BJ (cell line): ENCODE data around the gene TMEM186. TPM values are rescaled to one million over a fixed set of nuclear protein-coding genes. Genes with fewer than 3 reads are reported as not detected.

Experiments
- CTCF ChIA-PET: fragments of 350-600 bp; formaldehyde crosslinking; extraction: SDS; loops from one replicate; lab custom pipeline; 2021; ENCODE audit warnings: antibody characterized with exemption, inconsistent platforms; lab: Yijun Ruan, JAX
- POLR2A ChIA-PET: fragments of 300-600 bp; sonication (Branson Sonifier 250); formaldehyde crosslinking; extraction: SDS; loops from one replicate; lab custom pipeline; 2021; ENCODE audit warnings: antibody characterized with exemption; lab: Charles Lee
- DNase-seq: peaks from one replicate; pipeline ENCODE4 v3.0.0-alpha.2; 2011; ENCODE audit warnings: low read depth
- H3K27me3 ChIP-seq: 2 replicates; pipeline ENCODE4 v1.6.0; 2011; ENCODE audit warnings: low read length; ENCODE audit not compliant: control insufficient read depth, insufficient read depth
- H3K36me3 ChIP-seq: 2 replicates; pipeline ENCODE4 v1.5.1; 2011; ENCODE audit warnings: low read length; ENCODE audit not compliant: control insufficient read depth, insufficient read depth
- H3K4me3 ChIP-seq: 2 replicates; pipeline ENCODE4 v1.5.1; 2011; ENCODE audit warnings: low read depth, mild to moderate bottlenecking, control low read depth, low read length
- CTCF ChIP-seq: IDR thresholded peaks from 2 replicates; pipeline ENCODE4 v1.5.1; 2011; ENCODE audit warnings: low read depth, mild to moderate bottlenecking, control low read depth, inconsistent platforms, low read length, moderate library complexity; ENCODE audit not compliant: insufficient read depth
- polyA plus RNA-seq: library from polyadenylated mRNA; depleted of rRNA; stranded (reverse); fragments of >200 nt; gene quantifications from 2 replicates; pipeline ENCODE4 v1.2.3, GENCODE V29; 2011

TMEM186 gene
- polyA plus RNA-seq, 1 experiment: 7.9 TPM

GRCh38 chr16:8768692-8769091 is 28.7 kb downstream of the TMEM186 start:
- POLR2A ChIA-PET: no interaction called here
- no peak overlapping the region for H3K4me3 ChIP-seq
- CTCF ChIA-PET: no interaction called here
- no peak for DNase-seq
- no peaks in the 10 kb centered on the region for H3K36me3 ChIP-seq
- TF ChIP-seq CTCF: no peak
- no peaks in the 10 kb centered on the region for H3K27me3 ChIP-seq

- no peak for TF ChIP-seq CTCF
- CTCF ChIA-PET: no interaction called here
- no peak for DNase-seq
- no peak overlapping the region for H3K4me3 ChIP-seq
- H3K27me3 ChIP-seq: no peaks in the 10 kb centered on the region
- POLR2A ChIA-PET: no interaction called here
- no peaks in the 10 kb centered on the region for H3K36me3 ChIP-seq
Observed at GRCh38 chr16:8768283-8768682, 29.2 kb downstream of the TMEM186 start.

- no peaks in the 10 kb centered on the region for H3K36me3 ChIP-seq
- POLR2A ChIA-PET: no interaction called here
Observed at GRCh38 chr16:8767176-8767575, 30.3 kb downstream of the TMEM186 start.

GRCh38 chr16:8764525-8765250 is 32.8 kb downstream of the TMEM186 start:
- no peak for DNase-seq
- Histone ChIP-seq H3K4me3 (no peak overlapping the region), H3K36me3 (no peaks in the 10 kb centered on the region), H3K27me3 (no peaks in the 10 kb centered on the region)
- ChIA-PET CTCF (no interaction called here), POLR2A (no interaction called here)
- no peak for TF ChIP-seq CTCF

More at GRCh38 chr16:8767176-8767575, 30.3 kb downstream of the TMEM186 start:
- H3K27me3 ChIP-seq: no peaks in the 10 kb centered on the region
- no peak overlapping the region for H3K4me3 ChIP-seq
- TF ChIP-seq CTCF: no peak
- CTCF ChIA-PET: no interaction called here
- DNase-seq: no peak

- H3K27me3 ChIP-seq: no peaks in the 10 kb centered on the region
- ChIA-PET CTCF (no interaction called here), POLR2A (no interaction called here)
- H3K4me3 ChIP-seq: no peak overlapping the region
- DNase-seq: no peak
- TF ChIP-seq CTCF: no peak
- H3K36me3 ChIP-seq: no peaks in the 10 kb centered on the region
Observed at GRCh38 chr16:8763899-8764298, 33.5 kb downstream of the TMEM186 start.
